Testis (tissue), 3 donors: ENCODE results near the gene GPC1. TPM values are rescaled to one million over a fixed set of nuclear protein-coding genes. Genes with fewer than 3 reads are reported as not detected.

Experiments
- DNase-seq: peaks from one replicate; pipeline ENCODE4 v3.0.0-alpha.2; 2019
- H3K27ac ChIP-seq, 2 donors: fragments of 200-600 bp; sonication (generic); one replicate each; pipeline ENCODE4 v1.5.1; 2019
- H3K27me3 ChIP-seq: fragments of 200-600 bp; sonication (generic); one replicate; pipeline ENCODE4 v1.5.1; 2019
- H3K36me3 ChIP-seq: fragments of 200-600 bp; sonication (generic); one replicate; pipeline ENCODE4 v1.5.1; 2017; ENCODE audit warnings: low read depth; ENCODE audit errors: missing control alignments
- H3K4me1 ChIP-seq: fragments of 200-600 bp; sonication (generic); one replicate; pipeline ENCODE4 v1.5.1; 2019
- H3K4me3 ChIP-seq, 2 donors: fragments of 200-600 bp; sonication (generic); one replicate each; pipeline ENCODE4 v1.5.1; 2017 to 2019
- H3K9me3 ChIP-seq: fragments of 200-600 bp; sonication (generic); one replicate; pipeline ENCODE4 v1.5.1; 2017
- CTCF ChIP-seq, 3 experiments: fragments of 450-650 bp in 2 of 3; fragments of 200-600 bp in 1 of 3; sonication (generic) in 1 of 3; IDR thresholded peaks; one replicate each; pipeline ENCODE4 v1.5.1; 2016 to 2019; ENCODE audit warnings: antibody characterized with exemption in 3 of 3, mild to moderate bottlenecking in 2 of 3, moderate library complexity in 1 of 3
- POLR2A ChIP-seq: fragments of 450-650 bp; IDR thresholded peaks from one replicate; pipeline ENCODE4 v1.6.1; 2017; ENCODE audit warnings: antibody characterized with exemption, mild to moderate bottlenecking, moderate library complexity
- WGBS, 2 donors: methylation state at CpG; one replicate each; pipeline ENCODE4 v1.1.5; 2018; 5-methylcytosine and 5-hydroxymethylcytosine counted together
- intact Hi-C: fragments of 100-400 bp; cut with DNase I; formaldehyde crosslinking; loops from one replicate; pipeline ENCODE4 v1.15.1; 2023; ENCODE audit warnings: low total_unique reads
- polyA plus RNA-seq: library from polyadenylated mRNA; stranded (reverse); fragments of 350-450 nt; fragmentation: Illumina TruSeq; extraction: RNeasy Lipid Tissue Mini Kit (QIAGEN cat#74804); gene quantifications from one replicate; pipeline ENCODE4 v1.2.3, GENCODE V29; 2014; ENCODE audit warnings: low read depth, low replicate concordance; ENCODE audit not compliant: insufficient read depth
- total RNA-seq, 2 donors: library from RNA; depleted of rRNA; stranded (reverse); fragments of >200 nt; gene quantifications; one replicate each; pipeline ENCODE4 v1.2.3, GENCODE V29; 2016

GPC1 gene
- total and polyA plus RNA-seq, 3 donors from 2014 or later: 74.2 to 479 (median 244) TPM

GRCh38 chr2:240404174-240404852 lies 31.1 kb upstream of the GPC1 start:
- H3K27me3 ChIP-seq: no peaks in the 10 kb centered on the region
- 95 to 96% methylated on average over 18 of the region's 18 CpGs for WGBS, 2 donors
- no peak overlapping the region for H3K27ac ChIP-seq
- DNase-seq: peak; percentile 11
- no peak for TF ChIP-seq CTCF (IDR thresholded peaks at IDR 0.05)
- TF ChIP-seq POLR2A: no peak
- no peaks in the 10 kb centered on the region for H3K9me3 ChIP-seq
- no peaks in the 10 kb centered on the region for H3K4me1 ChIP-seq
- intact Hi-C loops: no loop called here
- no peak overlapping the region for H3K4me3 ChIP-seq
- H3K36me3 ChIP-seq: no peaks in the 10 kb centered on the region

DNA sequence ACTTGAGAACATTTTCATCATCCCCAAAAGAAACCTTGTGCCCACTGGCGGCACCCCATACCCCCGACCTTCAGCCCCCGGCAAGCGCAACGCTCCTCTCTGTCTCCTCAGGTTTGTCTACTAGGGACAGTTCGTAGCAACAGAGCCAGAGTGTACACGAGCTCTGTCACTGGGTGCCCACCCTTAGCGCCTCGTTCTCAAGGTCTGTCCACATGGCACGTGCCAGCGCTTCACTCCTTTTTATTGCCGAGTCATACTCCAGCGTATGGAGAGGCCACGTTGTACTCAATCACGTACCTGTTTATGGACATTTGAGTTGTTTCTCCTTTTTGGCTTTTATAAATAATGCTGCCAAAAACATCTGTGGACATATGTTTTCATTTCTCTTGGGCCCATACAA lies 30.3 kb upstream of the GPC1 start:
- H3K27me3 ChIP-seq: no peaks in the 10 kb centered on the region
- intact Hi-C loops: no loop called here
- H3K9me3 ChIP-seq: no peaks in the 10 kb centered on the region
- no peak for DNase-seq
- no peak overlapping the region for H3K27ac ChIP-seq
- WGBS, 2 donors: 93 to 95% methylated on average over 15 of the region's 15 CpGs
- H3K4me3 ChIP-seq: no peak overlapping the region
- no peak for TF ChIP-seq POLR2A
- TF ChIP-seq CTCF (IDR thresholded peaks at IDR 0.05): no peak
- no peaks in the 10 kb centered on the region for H3K4me1 ChIP-seq
- H3K36me3 ChIP-seq: no peaks in the 10 kb centered on the region

- Histone ChIP-seq H3K27ac (no peak overlapping the region), H3K4me1 (no peaks in the 10 kb centered on the region), H3K9me3 (no peaks in the 10 kb centered on the region), H3K36me3 (no peaks in the 10 kb centered on the region), H3K27me3 (no peaks in the 10 kb centered on the region), H3K4me3 (no peak overlapping the region)
- WGBS, 2 donors: 94 to 96% methylated on average over 8 to 9 of the region's 9 CpGs
- no peak for DNase-seq
- TF ChIP-seq CTCF (IDR thresholded peaks at IDR 0.05): no peak
- intact Hi-C loops: no loop called here
Measured at GRCh38 chr2:240405684-240406313, 29.7 kb upstream of the GPC1 start.

- H3K9me3 ChIP-seq: no peaks in the 10 kb centered on the region
- intact Hi-C loops: no loop called here
- H3K27ac ChIP-seq: no peak overlapping the region
- H3K4me1 ChIP-seq: no peaks in the 10 kb centered on the region
- no peaks in the 10 kb centered on the region for H3K27me3 ChIP-seq
- H3K36me3 ChIP-seq: no peaks in the 10 kb centered on the region
- H3K4me3 ChIP-seq: no peak overlapping the region
- no peak for DNase-seq
- WGBS, 2 donors: 94 to 95% methylated on average over 9 of the region's 9 CpGs
- TF ChIP-seq POLR2A: no peak
- TF ChIP-seq CTCF (IDR thresholded peaks at IDR 0.05): no peak
Measured at GRCh38 chr2:240407090-240407489, 28.4 kb upstream of the GPC1 start.

- intact Hi-C loops: no loop called here
- TF ChIP-seq POLR2A: no peak
- no peak for TF ChIP-seq CTCF (IDR thresholded peaks at IDR 0.05)
- Histone ChIP-seq H3K4me1 (no peaks in the 10 kb centered on the region), H3K4me3 (no peak overlapping the region), H3K9me3 (no peaks in the 10 kb centered on the region), H3K27ac (no peak overlapping the region), H3K36me3 (no peaks in the 10 kb centered on the region), H3K27me3 (no peaks in the 10 kb centered on the region)
- no peak for DNase-seq
- WGBS, 2 donors: 83 to 84% methylated on average over 8 of the region's 8 CpGs
Measured at GRCh38 chr2:240410004-240410403, 25.5 kb upstream of the GPC1 start.
